Type B pancreatic cell (in vitro differentiated cells): ENCODE measurements around the gene ZSCAN21. TPM values are rescaled to one million over a fixed set of nuclear protein-coding genes. Genes with fewer than 3 reads are reported as not detected.

Source experiments
- DNase-seq: peaks from one replicate; pipeline ENCODE4 v3.0.0; 2021; ENCODE audit warnings: mixed read lengths; ENCODE audit not compliant: unreplicated experiment; ENCODE audit errors: extremely low spot score
- H3K27ac Mint-ChIP-seq: 2 replicates; pipeline ENCODE4 v1.8.0; 2021; ENCODE audit warnings: mild to moderate bottlenecking, mixed read lengths
- H3K27me3 Mint-ChIP-seq: 2 replicates; pipeline ENCODE4 v1.8.0; 2021; ENCODE audit warnings: mixed read lengths
- H3K36me3 Mint-ChIP-seq: 2 replicates; pipeline ENCODE4 v1.8.0; 2021; ENCODE audit warnings: mixed read lengths
- H3K4me1 Mint-ChIP-seq: one replicate; pipeline ENCODE4 v1.8.0; 2021; ENCODE audit warnings: mixed read lengths; ENCODE audit not compliant: unreplicated experiment
- H3K4me3 Mint-ChIP-seq: 2 replicates; pipeline ENCODE4 v1.8.0; 2021; ENCODE audit warnings: mild to moderate bottlenecking, mixed read lengths
- H3K9me3 Mint-ChIP-seq: 2 replicates; pipeline ENCODE4 v1.8.0; 2021; ENCODE audit warnings: mixed read lengths
- total RNA-seq: library from RNA; stranded (reverse); gene quantifications from 2 replicates; pipeline ENCODE4 v1.2.1, GENCODE V29; 2021; ENCODE audit warnings: low replicate concordance
- TF ChIP-seq, protein P1 (sequence below): fragments of 200-600 bp; sonication (generic); conservative IDR thresholded peaks from 2 replicates; pipeline ENCODE4 v1.5.0; 2021; ENCODE audit warnings: antibody characterized with exemption, mild to moderate bottlenecking

The ZSCAN21 gene
- total RNA-seq, 1 donor from 2014 or later: 16.4 TPM

DNA sequence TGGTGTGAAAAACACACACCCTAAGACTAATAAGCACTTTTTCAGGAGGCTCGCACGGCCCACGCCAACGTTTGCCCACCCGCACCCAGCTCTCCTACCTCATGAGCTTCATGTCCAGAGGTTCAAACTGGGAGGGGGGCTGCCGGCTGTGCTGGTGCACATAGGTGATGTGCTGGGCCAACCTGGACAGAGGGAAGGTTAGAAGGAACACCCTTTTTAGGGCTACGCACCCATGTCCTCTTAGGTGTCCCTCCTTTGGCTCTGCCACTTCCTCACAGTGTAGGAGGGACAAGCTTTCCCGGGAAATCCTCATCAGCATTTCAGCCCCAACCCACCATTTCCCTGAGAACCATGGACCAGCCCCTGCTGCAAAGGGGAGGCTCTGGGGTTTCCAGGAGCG is 45.7 kb downstream of the ZSCAN21 start:
- H3K9me3 Mint-ChIP-seq: no peaks in the 10 kb centered on the region
- H3K4me3 Mint-ChIP-seq: no peak overlapping the region
- H3K4me1 Mint-ChIP-seq: peaks cover 40% of the 10 kb centered on the region
- no peak for DNase-seq
- TF ChIP-seq, protein P1, sequence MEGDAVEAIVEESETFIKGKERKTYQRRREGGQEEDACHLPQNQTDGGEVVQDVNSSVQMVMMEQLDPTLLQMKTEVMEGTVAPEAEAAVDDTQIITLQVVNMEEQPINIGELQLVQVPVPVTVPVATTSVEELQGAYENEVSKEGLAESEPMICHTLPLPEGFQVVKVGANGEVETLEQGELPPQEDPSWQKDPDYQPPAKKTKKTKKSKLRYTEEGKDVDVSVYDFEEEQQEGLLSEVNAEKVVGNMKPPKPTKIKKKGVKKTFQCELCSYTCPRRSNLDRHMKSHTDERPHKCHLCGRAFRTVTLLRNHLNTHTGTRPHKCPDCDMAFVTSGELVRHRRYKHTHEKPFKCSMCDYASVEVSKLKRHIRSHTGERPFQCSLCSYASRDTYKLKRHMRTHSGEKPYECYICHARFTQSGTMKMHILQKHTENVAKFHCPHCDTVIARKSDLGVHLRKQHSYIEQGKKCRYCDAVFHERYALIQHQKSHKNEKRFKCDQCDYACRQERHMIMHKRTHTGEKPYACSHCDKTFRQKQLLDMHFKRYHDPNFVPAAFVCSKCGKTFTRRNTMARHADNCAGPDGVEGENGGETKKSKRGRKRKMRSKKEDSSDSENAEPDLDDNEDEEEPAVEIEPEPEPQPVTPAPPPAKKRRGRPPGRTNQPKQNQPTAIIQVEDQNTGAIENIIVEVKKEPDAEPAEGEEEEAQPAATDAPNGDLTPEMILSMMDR: no peak
- no peaks in the 10 kb centered on the region for H3K27me3 Mint-ChIP-seq
- peaks cover 49% of the 10 kb centered on the region for H3K36me3 Mint-ChIP-seq
- H3K27ac Mint-ChIP-seq: peak overlapping the region; percentile 58

DNA sequence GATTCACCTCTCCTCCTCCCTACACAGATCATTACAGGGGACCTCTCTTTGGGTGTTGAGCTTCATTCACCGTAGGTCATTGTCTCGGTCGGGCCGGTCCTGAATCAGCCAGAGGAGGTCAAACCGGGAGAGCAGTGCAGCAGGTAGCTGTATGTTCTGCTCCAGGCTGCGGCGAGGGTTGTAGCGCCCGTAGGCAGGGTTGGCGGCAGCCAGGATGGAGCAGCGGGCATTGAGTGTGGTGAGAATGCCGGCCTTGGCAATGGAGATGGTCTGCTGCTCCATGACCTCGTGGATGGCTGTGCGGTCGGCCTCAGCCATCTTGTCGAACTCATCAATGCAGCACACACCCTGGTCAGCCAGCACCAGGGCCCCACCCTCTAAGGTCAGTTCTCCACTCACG is 46.1 kb downstream of the ZSCAN21 start:
- DNase-seq: no peak
- H3K36me3 Mint-ChIP-seq: peaks cover 49% of the 10 kb centered on the region
- TF ChIP-seq, protein P1: no peak
- no peaks in the 10 kb centered on the region for H3K27me3 Mint-ChIP-seq
- peak overlapping the region; percentile 58 for H3K27ac Mint-ChIP-seq
- no peaks in the 10 kb centered on the region for H3K9me3 Mint-ChIP-seq
- H3K4me3 Mint-ChIP-seq: no peak overlapping the region
- peaks cover 40% of the 10 kb centered on the region for H3K4me1 Mint-ChIP-seq

DNA sequence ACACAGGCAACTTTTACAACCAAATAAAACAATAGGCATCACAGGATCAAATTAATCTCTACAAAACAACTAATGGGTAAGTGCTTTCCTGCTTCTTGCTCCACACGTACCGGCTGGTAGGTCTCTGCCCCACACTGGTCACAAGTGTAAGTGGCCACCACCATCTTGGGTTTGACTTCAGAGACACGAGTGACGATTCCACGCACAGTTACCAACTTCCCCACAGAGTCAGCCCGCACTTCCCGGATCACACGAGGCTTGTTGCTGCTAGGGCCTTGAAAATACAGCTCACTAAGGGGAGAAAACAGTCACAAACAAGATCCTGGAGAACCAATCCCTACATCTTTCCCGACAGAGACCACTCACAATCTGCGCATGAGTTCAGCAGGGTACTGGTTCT is 49.3 kb downstream of the ZSCAN21 start:
- Mint-ChIP-seq H3K9me3 (no peaks in the 10 kb centered on the region), H3K4me1 (peaks cover 42% of the 10 kb centered on the region), H3K27me3 (no peaks in the 10 kb centered on the region), H3K27ac (peak overlapping the region; percentile 98), H3K36me3 (peaks cover 41% of the 10 kb centered on the region), H3K4me3 (peak overlapping the region; percentile 96)
- TF ChIP-seq, protein P1: no peak
- no peak for DNase-seq

DNA sequence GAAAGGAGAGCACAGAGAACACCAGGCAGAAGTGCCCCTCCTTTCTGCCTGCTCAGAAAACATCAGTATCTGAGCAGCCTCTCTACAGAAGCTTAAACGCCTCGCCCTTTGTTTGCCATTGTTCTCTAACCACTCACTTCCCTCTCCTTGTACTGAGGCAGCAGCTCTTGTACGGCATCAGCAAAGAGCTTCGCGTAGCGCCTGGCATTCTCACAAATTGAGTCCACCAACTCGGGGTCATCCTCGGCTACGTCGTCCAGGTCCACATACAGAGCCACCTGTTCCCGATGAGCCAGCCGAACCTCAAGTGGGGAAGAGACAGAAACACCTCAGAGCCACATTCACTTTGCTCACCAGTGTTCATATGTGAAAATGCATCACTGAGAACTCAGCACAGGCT is 49.9 kb downstream of the ZSCAN21 start:
- Mint-ChIP-seq H3K4me1 (peaks cover 43% of the 10 kb centered on the region), H3K27me3 (no peaks in the 10 kb centered on the region), H3K4me3 (peak overlapping the region; percentile 96), H3K36me3 (peaks cover 41% of the 10 kb centered on the region), H3K27ac (peak overlapping the region; percentile 98), H3K9me3 (no peaks in the 10 kb centered on the region)
- TF ChIP-seq, protein P1: no peak
- DNase-seq: no peak

DNA sequence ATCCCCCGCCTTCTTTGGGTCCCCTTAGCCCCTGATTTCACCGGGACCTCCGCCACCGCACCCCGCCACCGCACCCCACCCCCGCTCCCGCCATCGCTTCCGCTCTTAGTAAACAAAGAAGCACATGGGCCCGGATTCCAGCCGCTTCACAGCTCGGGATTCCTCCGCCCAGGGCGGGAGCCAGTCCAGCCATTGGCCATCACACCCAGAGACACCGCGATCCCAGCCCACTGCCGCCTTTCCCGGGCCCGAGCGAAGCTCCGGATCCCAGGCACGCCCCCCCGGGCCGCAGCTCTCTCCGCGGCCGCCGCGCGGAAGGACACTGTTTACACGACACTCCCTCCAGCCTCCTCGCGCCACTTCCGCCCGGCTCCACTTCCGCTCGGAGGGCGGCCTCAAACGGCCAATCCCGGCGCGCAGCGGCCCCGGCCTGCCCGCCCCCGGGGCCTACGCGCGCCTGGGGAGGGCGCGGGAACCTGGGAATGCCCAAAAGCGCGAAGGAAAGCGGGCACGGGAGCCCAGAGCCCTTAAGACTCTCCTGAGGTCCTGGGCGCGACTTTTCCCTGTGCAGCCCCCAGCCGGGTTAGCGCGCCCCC is 50.9 kb downstream of the ZSCAN21 start:
- DNase-seq: peak; percentile 97
- Mint-ChIP-seq H3K27ac (peak overlapping the region; percentile 98), H3K9me3 (no peaks in the 10 kb centered on the region), H3K4me3 (peak overlapping the region; percentile 96), H3K36me3 (peaks cover 37% of the 10 kb centered on the region), H3K4me1 (peaks cover 37% of the 10 kb centered on the region), H3K27me3 (no peaks in the 10 kb centered on the region)
- TF ChIP-seq, protein P1: no peak
